Liver (tissue), 3 donors: ENCODE data around the gene TMEM120B.

Experiments
- ATF3 ChIP-seq: IDR thresholded peaks from 2 replicates; pipeline ENCODE4 v1.6.1; 2016; ENCODE audit warnings: antibody characterized with exemption
- CTCF ChIP-seq: fragments of 150-350 bp; IDR thresholded peaks from 2 replicates; pipeline ENCODE4 v1.5.1; 2017; ENCODE audit warnings: improper control_type of control experiment, low read depth, low read length; ENCODE audit not compliant: missing input control
- EGR1 ChIP-seq, 2 donors: IDR thresholded peaks; 2 replicates each; pipeline ENCODE4 v1.6.1; 2016 to 2018; ENCODE audit warnings: antibody characterized with exemption in 2 of 2, low read depth in 2 of 2
- GABPA ChIP-seq, 2 donors: IDR thresholded peaks in 1 of 2; conservative IDR thresholded peaks in 1 of 2; 2 replicates each; pipeline ENCODE4 v1.6.1; 2016; ENCODE audit warnings: antibody characterized with exemption in 2 of 2, mild to moderate bottlenecking in 1 of 2, moderate library complexity in 1 of 2
- MAX ChIP-seq: IDR thresholded peaks from 2 replicates; pipeline ENCODE4 v1.6.1; 2016; ENCODE audit warnings: antibody characterized with exemption
- RAD21 ChIP-seq, 2 donors: IDR thresholded peaks; 2 replicates each; pipeline ENCODE4 v1.6.1; 2016; ENCODE audit warnings: antibody characterized with exemption in 2 of 2, mild to moderate bottlenecking in 2 of 2
- SP1 ChIP-seq: IDR thresholded peaks from 2 replicates; pipeline ENCODE4 v1.6.1; 2018; ENCODE audit warnings: antibody characterized with exemption, mild to moderate bottlenecking
- TAF1 ChIP-seq: conservative IDR thresholded peaks from 2 replicates; pipeline ENCODE4 v1.6.1; 2016; ENCODE audit warnings: antibody characterized with exemption, mild to moderate bottlenecking
- ZBTB33 ChIP-seq: IDR thresholded peaks from 2 replicates; pipeline ENCODE4 v1.6.1; 2016; ENCODE audit warnings: antibody characterized with exemption
- donor health status: healthy.
- donor health status: healthy.

- TF ChIP-seq CTCF (no peak), ATF3 (no peak), TAF1 (no peak), EGR1 (IDR thresholded peaks at IDR 0.05; ENCODE audit: low read depth in 2 of 2) (no peak), SP1 (no peak), RAD21 (IDR thresholded peaks at IDR 0.05) (no peak), MAX (no peak), ZBTB33 (no peak), GABPA (IDR thresholded peaks at IDR 0.05 in 1 of 2, conservative IDR thresholded peaks at IDR 0.05 in 1 of 2) (no peak)
Measured at GRCh38 chr12:121741743-121742142, 29.2 kb downstream of the TMEM120B start.
